Gastroesophageal sphincter (tissue), 4 donors: ENCODE results near the gene ZMIZ2. TPM values are rescaled to one million over a fixed set of nuclear protein-coding genes. Genes with fewer than 3 reads are reported as not detected.
"Not testable (repeated sequence)": the region's sequence is repeated elsewhere in the genome, so short reads cannot be mapped to it uniquely, and the experiment has no call there.

Source experiments
- ATAC-seq: fragments of 150-250 bp; one replicate; pipeline ENCODE4 v1.9.1; 2016; ENCODE audit warnings: mild to moderate bottlenecking, moderate library complexity
- H3K27ac ChIP-seq, 4 donors: fragments of 200-600 bp; sonication (generic) in 3 of 4; 1 replicate in 3 of 4; 2 replicates in 1 of 4; pipeline ENCODE4 v1.5.1; 2016 to 2019
- H3K27me3 ChIP-seq: fragments of 200-600 bp; sonication (generic); one replicate; pipeline ENCODE4 v1.5.1; 2019
- H3K36me3 ChIP-seq, 2 donors: fragments of 200-600 bp; sonication (generic); one replicate each; pipeline ENCODE4 v1.5.1; 2019; ENCODE audit warnings: control low read depth in 1 of 2
- H3K4me1 ChIP-seq, 3 donors: fragments of 200-600 bp; sonication (generic); 1 replicate in 2 of 3; 2 replicates in 1 of 3; pipeline ENCODE4 v1.5.1; 2016 to 2019; ENCODE audit warnings: control low read depth in 2 of 3
- H3K4me3 ChIP-seq, 2 donors: fragments of 200-600 bp; sonication (generic); one replicate each; pipeline ENCODE4 v1.5.1; 2019; ENCODE audit warnings: mild to moderate bottlenecking in 1 of 2, moderate library complexity in 1 of 2
- H3K9me3 ChIP-seq, 3 donors: fragments of 200-600 bp; sonication (generic); one replicate each; pipeline ENCODE4 v1.5.1; 2017 to 2019; ENCODE audit warnings: control low read depth in 2 of 3
- EP300 ChIP-seq: sonication (generic); formaldehyde crosslinking; IDR thresholded peaks from one replicate; pipeline ENCODE4 v1.6.1; 2017; ENCODE audit warnings: antibody characterized with exemption, mild to moderate bottlenecking
- POLR2A ChIP-seq, 2 donors: fragments of 450-650 bp; IDR thresholded peaks; one replicate each; pipeline ENCODE4 v1.6.1; 2017; ENCODE audit warnings: antibody characterized with exemption in 2 of 2, mild to moderate bottlenecking in 2 of 2, moderate library complexity in 1 of 2
- POLR2AphosphoS5 ChIP-seq: sonication (generic); formaldehyde crosslinking; IDR thresholded peaks from one replicate; pipeline ENCODE4 v1.6.1; 2017; ENCODE audit warnings: antibody characterized with exemption
- WGBS, 2 donors: methylation state at CpG; one replicate each; pipeline ENCODE4 v1.1.5; 2018; ENCODE audit warnings: low coverage in 1 of 2; 5-methylcytosine and 5-hydroxymethylcytosine counted together
- total RNA-seq, 4 donors: library from RNA; depleted of rRNA; stranded (reverse); fragments of >200 nt; gene quantifications; one replicate each; pipeline ENCODE4 v1.1.0, GENCODE V29; 2016
- TF ChIP-seq, protein P1 (sequence below), 4 experiments: fragments of 200-600 bp in 2 of 4; fragments of 450-650 bp in 2 of 4; sonication (generic) in 1 of 4; IDR thresholded peaks; one replicate each; pipeline ENCODE4 v1.5.1; 2017 to 2019; ENCODE audit warnings: antibody characterized with exemption in 4 of 4, mild to moderate bottlenecking in 2 of 4, moderate library complexity in 2 of 4

ZMIZ2 gene
- total RNA-seq, 4 donors from 2014 or later = 12.7 to 28.0 (median 20.5) TPM

DNA sequence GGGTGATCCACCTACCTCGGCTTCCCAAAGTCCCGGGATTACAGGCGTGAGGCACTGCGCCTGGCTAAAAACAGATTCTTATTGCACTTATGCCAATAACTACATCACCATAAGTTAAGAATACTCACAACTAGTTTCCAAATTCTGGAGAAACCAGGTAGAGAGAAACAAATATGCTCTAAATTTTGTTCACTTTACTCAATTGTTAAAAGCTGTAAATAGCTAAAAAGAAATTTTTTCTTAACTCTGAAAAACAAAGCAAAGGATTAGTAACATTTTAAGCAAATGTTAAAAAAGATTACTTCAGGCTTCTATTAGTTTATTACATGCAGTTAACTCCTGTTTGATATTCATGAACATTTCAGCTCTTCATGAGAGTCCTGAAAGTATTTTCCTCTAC, 28.3 kb upstream of the ZMIZ2 start:
- no peak for TF ChIP-seq EP300
- no peak for TF ChIP-seq POLR2A (IDR thresholded peaks at IDR 0.05)
- no peak for TF ChIP-seq POLR2AphosphoS5
- TF ChIP-seq, protein P1, sequence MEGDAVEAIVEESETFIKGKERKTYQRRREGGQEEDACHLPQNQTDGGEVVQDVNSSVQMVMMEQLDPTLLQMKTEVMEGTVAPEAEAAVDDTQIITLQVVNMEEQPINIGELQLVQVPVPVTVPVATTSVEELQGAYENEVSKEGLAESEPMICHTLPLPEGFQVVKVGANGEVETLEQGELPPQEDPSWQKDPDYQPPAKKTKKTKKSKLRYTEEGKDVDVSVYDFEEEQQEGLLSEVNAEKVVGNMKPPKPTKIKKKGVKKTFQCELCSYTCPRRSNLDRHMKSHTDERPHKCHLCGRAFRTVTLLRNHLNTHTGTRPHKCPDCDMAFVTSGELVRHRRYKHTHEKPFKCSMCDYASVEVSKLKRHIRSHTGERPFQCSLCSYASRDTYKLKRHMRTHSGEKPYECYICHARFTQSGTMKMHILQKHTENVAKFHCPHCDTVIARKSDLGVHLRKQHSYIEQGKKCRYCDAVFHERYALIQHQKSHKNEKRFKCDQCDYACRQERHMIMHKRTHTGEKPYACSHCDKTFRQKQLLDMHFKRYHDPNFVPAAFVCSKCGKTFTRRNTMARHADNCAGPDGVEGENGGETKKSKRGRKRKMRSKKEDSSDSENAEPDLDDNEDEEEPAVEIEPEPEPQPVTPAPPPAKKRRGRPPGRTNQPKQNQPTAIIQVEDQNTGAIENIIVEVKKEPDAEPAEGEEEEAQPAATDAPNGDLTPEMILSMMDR (IDR thresholded peaks at IDR 0.05) = no peak
- Histone ChIP-seq H3K4me3 (no peak overlapping the region), H3K9me3 (no peaks in the 10 kb centered on the region), H3K36me3 (no peaks in the 10 kb centered on the region), H3K4me1 (no peaks in the 10 kb centered on the region), H3K27me3 (no peaks in the 10 kb centered on the region), H3K27ac (no peak overlapping the region)
- WGBS, 2 donors = 98% methylated on average over 4 of the region's 4 CpGs; no CpG with 5 or more reads in 1 of the 2 donors
- ATAC-seq = no peak

DNA sequence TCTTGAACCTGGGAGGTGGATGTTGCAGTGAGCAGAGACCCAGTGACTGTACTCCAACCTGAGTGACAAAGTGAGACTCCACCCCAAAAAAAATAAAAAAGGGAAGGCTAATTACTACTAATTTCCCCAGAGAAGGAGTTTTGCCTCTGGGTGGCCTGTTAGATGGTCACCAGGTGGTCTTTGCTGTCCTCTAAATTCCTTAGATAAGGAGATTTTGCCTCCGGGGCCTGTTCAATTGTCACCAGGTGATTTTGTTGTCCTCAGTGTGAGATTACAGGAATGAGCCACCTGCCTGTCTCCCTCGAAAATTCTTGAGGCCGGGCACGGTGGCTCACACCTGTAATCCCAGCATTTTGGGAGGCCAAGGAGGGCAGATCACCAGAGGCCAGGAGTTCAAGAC, 24.4 kb upstream of the ZMIZ2 start:
- Histone ChIP-seq H3K27ac (no peak overlapping the region), H3K27me3 (no peaks in the 10 kb centered on the region), H3K4me3 (no peak overlapping the region), H3K4me1 (no peaks in the 10 kb centered on the region), H3K36me3 (no peaks in the 10 kb centered on the region), H3K9me3 (no peaks in the 10 kb centered on the region)
- ATAC-seq = no peak
- WGBS, 2 donors = 57% methylated on average over 3 of the region's 4 CpGs; no CpG with 5 or more reads in 1 of the 2 donors
- TF ChIP-seq POLR2A (IDR thresholded peaks at IDR 0.05) = no peak
- TF ChIP-seq, protein P1 (IDR thresholded peaks at IDR 0.05) = no peak
- no peak for TF ChIP-seq POLR2AphosphoS5
- TF ChIP-seq EP300 = no peak

DNA sequence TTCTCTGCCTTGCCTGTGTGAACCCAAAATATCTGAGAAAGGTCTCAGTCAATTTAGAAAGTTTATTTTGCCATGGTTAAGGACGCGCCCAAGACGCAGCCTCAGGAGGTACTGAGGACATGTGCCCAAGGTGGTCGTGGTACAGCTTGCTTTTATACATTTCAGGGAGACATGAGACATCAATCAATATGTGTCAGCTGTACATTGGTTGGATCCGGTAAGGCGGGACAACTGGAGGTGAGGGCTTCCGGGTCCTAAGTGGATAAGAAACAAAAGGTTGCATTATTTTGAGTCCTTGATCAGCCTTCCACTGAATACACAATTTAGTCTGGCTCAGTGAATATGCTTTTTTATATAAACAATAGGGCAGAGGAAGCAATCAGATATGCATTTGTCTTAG, 22.4 kb upstream of the ZMIZ2 start:
- not testable (repeated sequence) for H3K9me3 ChIP-seq, H3K27ac ChIP-seq, H3K36me3 ChIP-seq, H3K4me1 ChIP-seq, ATAC-seq, H3K4me3 ChIP-seq, H3K27me3 ChIP-seq
- 65 to 78% methylated on average over 4 to 7 of the region's 7 CpGs for WGBS, 2 donors

DNA sequence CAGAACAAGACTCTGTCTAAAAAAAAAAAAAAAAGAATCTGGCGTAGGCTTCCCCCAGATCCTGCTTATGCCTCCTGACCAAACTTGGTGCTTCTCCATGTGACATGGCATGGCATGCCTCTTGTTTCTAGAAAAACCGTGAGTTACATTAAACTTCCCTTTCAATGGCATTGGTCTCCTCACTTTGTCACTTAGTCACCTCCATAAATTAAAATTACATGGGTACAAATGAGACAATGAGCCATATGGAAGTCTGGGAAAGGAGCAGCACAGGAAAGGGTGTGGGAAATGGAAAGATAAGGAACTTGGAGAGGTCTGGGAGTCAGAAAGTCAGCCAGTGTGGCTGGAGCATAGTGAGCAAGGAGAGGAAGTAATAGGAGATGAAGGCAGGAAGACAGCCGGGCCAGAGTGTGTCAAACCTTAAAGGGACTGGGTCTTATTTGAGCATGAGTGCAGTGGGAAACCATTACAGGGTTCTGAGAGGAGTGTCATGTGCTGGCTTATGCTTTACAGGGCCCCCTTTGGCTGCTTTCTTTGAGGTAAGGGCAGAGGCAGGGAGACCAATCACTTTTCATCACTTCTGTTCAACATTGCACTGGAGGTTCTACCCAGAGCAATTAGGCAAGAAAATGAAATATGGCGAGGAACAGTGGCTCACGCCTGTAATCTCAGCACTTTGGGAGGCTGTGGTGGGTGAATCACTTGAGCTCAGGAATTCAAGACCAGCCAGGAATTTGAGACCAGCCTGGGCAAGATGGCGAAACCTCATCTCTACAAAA, 21.3 kb upstream of the ZMIZ2 start:
- no peaks in the 10 kb centered on the region for H3K4me1 ChIP-seq
- no peak overlapping the region for H3K4me3 ChIP-seq
- 65 to 88% methylated on average over 1 to 5 of the region's 6 CpGs for WGBS, 2 donors
- no peaks in the 10 kb centered on the region for H3K9me3 ChIP-seq
- no peak for TF ChIP-seq POLR2AphosphoS5
- TF ChIP-seq, protein P1 (IDR thresholded peaks at IDR 0.05) = no peak
- TF ChIP-seq POLR2A (IDR thresholded peaks at IDR 0.05) = no peak
- TF ChIP-seq EP300 = no peak
- peaks cover 0 to 7% of the 10 kb centered on the region in 2 donors for H3K36me3 ChIP-seq
- no peak overlapping the region for H3K27ac ChIP-seq
- ATAC-seq = no peak
- H3K27me3 ChIP-seq = no peaks in the 10 kb centered on the region

DNA sequence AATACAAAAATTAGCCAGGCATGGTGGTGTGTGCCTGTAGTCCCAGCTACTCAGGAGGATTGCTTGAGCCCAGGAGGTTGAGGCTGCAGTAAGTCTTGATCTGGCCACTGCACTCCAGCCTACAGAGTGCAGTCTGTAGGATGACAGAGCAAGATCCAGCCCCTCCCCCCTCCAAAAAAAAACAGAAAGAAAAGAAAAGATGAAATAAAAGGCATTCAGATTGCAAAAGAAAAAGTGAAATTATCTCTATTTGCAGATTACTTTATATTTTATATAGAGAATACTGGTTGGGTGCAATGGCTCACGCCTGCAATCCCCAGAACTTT, 20.7 kb upstream of the ZMIZ2 start:
- Histone ChIP-seq H3K27ac (no peak overlapping the region), H3K27me3 (no peaks in the 10 kb centered on the region), H3K4me1 (no peaks in the 10 kb centered on the region), H3K9me3 (no peaks in the 10 kb centered on the region), H3K4me3 (no peak overlapping the region), H3K36me3 (peaks cover 0 to 7% of the 10 kb centered on the region in 2 donors)
- WGBS, 2 donors = 100% methylated on average over 1 of the region's 1 CpG; no CpG with 5 or more reads in 1 of the 2 donors
- ATAC-seq = no peak
- TF ChIP-seq, protein P1 (IDR thresholded peaks at IDR 0.05) = no peak
- TF ChIP-seq EP300 = no peak
- TF ChIP-seq POLR2A (IDR thresholded peaks at IDR 0.05) = no peak
- no peak for TF ChIP-seq POLR2AphosphoS5
